SK-N-SH treated with all-trans-retinoic acid at 6 μM for 48 hours (cell line): ENCODE measurements around the gene IFIT1B.

ENCODE experiments used
- ATAC-seq: fragments of 200-7000 bp; cut with Tn5 transposase; 3 replicates; pipeline ENCODE4 v1.9.1; 2020; ENCODE audit warnings: mild to moderate bottlenecking, moderate library complexity
- ARNTL ChIP-seq: fragments of 450-650 bp; formaldehyde crosslinking; IDR thresholded peaks from 2 replicates; pipeline ENCODE4 v1.5.0; 2020; ENCODE audit warnings: low read depth, mild to moderate bottlenecking, moderate library complexity, borderline replicate concordance
- BACH2 ChIP-seq: fragments of 250-450 bp; sonication (Bioruptor Pico); IDR thresholded peaks from 2 replicates; pipeline ENCODE4 v1.9.0; 2021; ENCODE audit warnings: mild to moderate bottlenecking, borderline replicate concordance
- CREB5 ChIP-seq: fragments of 250-450 bp; sonication (Bioruptor Pico); IDR thresholded peaks from 2 replicates; pipeline ENCODE4 v1.5.1; 2020; ENCODE audit warnings: low read depth, mild to moderate bottlenecking, moderate library complexity
- CSDC2 ChIP-seq: fragments of 250-450 bp; sonication (Bioruptor Pico); IDR thresholded peaks from 2 replicates; pipeline ENCODE4 v1.5.0; 2020; ENCODE audit warnings: mild to moderate bottlenecking, moderate library complexity
- CSRNP3 ChIP-seq: fragments of 250-450 bp; sonication (Bioruptor Pico); IDR thresholded peaks from 2 replicates; pipeline ENCODE4 v1.5.1; 2021; ENCODE audit warnings: mild to moderate bottlenecking, moderate library complexity
- ESRRG ChIP-seq: fragments of 250-450 bp; sonication (Bioruptor Pico); IDR thresholded peaks from 2 replicates; pipeline ENCODE4 v1.6.1; 2021; ENCODE audit warnings: mild to moderate bottlenecking
- GLIS3 ChIP-seq: fragments of 250-450 bp; sonication (Bioruptor Pico); IDR thresholded peaks from 2 replicates; pipeline ENCODE4 v1.5.0; 2020; ENCODE audit warnings: mild to moderate bottlenecking, moderate library complexity
- ISL1 ChIP-seq: fragments of 250-450 bp; sonication (Bioruptor Pico); IDR thresholded peaks from 2 replicates; pipeline ENCODE4 v2.1.2; 2022; ENCODE audit warnings: mild to moderate bottlenecking, moderate library complexity
- OSR1 ChIP-seq: fragments of 250-450 bp; sonication (Bioruptor Pico); IDR thresholded peaks from 2 replicates; pipeline ENCODE4 v1.8.0; 2022; ENCODE audit warnings: moderate library complexity, mild to moderate bottlenecking, inconsistent platforms
- PATZ1 ChIP-seq: fragments of 250-450 bp; sonication (Bioruptor Pico); IDR thresholded peaks from 2 replicates; pipeline ENCODE4 v1.8.0; 2020; ENCODE audit warnings: mild to moderate bottlenecking, moderate library complexity, borderline replicate concordance
- POU6F1 ChIP-seq: fragments of 250-450 bp; sonication (Bioruptor Pico); IDR thresholded peaks from 2 replicates; pipeline ENCODE4 v1.8.0; 2021; ENCODE audit warnings: low read depth, mild to moderate bottlenecking, moderate library complexity, borderline replicate concordance
- PPARA ChIP-seq: fragments of 250-450 bp; sonication (Bioruptor Pico); IDR thresholded peaks from 2 replicates; pipeline ENCODE4 v1.5.0; 2020; ENCODE audit warnings: mild to moderate bottlenecking, borderline replicate concordance
- RARB ChIP-seq: fragments of 250-450 bp; sonication (Bioruptor Pico); IDR thresholded peaks from 2 replicates; pipeline ENCODE4 v1.8.0; 2021; ENCODE audit warnings: mild to moderate bottlenecking, moderate library complexity
- SNAI2 ChIP-seq: fragments of 250-450 bp; sonication (Bioruptor Pico); IDR thresholded peaks from 2 replicates; pipeline ENCODE4 v1.5.0; 2020; ENCODE audit warnings: mild to moderate bottlenecking, moderate library complexity
- TOX ChIP-seq: fragments of 250-450 bp; sonication (Bioruptor Pico); IDR thresholded peaks from 2 replicates; pipeline ENCODE4 v1.8.0; 2021; ENCODE audit warnings: mild to moderate bottlenecking, moderate library complexity, borderline replicate concordance
- TSHZ2 ChIP-seq: fragments of 250-450 bp; sonication (Bioruptor Pico); IDR thresholded peaks from 2 replicates; pipeline ENCODE4 v1.5.0; 2020; ENCODE audit warnings: mild to moderate bottlenecking, moderate library complexity
- ZC3H10 ChIP-seq: fragments of 250-450 bp; sonication (Bioruptor Pico); IDR thresholded peaks from 2 replicates; pipeline ENCODE4 v1.5.1; 2021; ENCODE audit warnings: mild to moderate bottlenecking, moderate library complexity
- ZFP3 ChIP-seq: fragments of 250-450 bp; sonication (Bioruptor Pico); IDR thresholded peaks from 2 replicates; pipeline ENCODE4 v1.5.0; 2020; ENCODE audit warnings: mild to moderate bottlenecking, moderate library complexity
- ZFP30 ChIP-seq: fragments of 450-650 bp; formaldehyde crosslinking; IDR thresholded peaks from 2 replicates; pipeline ENCODE4 v1.5.0; 2022; ENCODE audit warnings: mild to moderate bottlenecking, moderate library complexity
- ZNF565 ChIP-seq: fragments of 450-650 bp; formaldehyde crosslinking; conservative IDR thresholded peaks from 2 replicates; pipeline ENCODE4 v1.5.0; 2020; ENCODE audit warnings: low read depth, mild to moderate bottlenecking, moderate library complexity
- ZNF70 ChIP-seq: fragments of 450-650 bp; formaldehyde crosslinking; IDR thresholded peaks from 2 replicates; pipeline ENCODE4 v1.5.0; 2020; ENCODE audit warnings: mild to moderate bottlenecking, moderate library complexity
- ZNF8 ChIP-seq: fragments of 450-650 bp; formaldehyde crosslinking; IDR thresholded peaks from 2 replicates; pipeline ENCODE4 v1.5.0; 2020; ENCODE audit warnings: mild to moderate bottlenecking, moderate library complexity

Gene IFIT1B

GRCh38 chr10:89392974-89393373, 15.1 kb downstream of the IFIT1B start:
- peak; percentile 78 for ATAC-seq
- TF ChIP-seq BACH2 (no peak), ZNF70 (no peak), ZNF565 (CRISPR knock-in tag) (no peak), TSHZ2 (CRISPR knock-in tag) (no peak), PPARA (CRISPR knock-in tag) (no peak), ZC3H10 (CRISPR knock-in tag) (no peak), ISL1 (CRISPR knock-in tag) (no peak), ESRRG (CRISPR knock-in tag) (no peak), CSRNP3 (CRISPR knock-in tag) (no peak), ARNTL (CRISPR knock-in tag) (no peak), ZNF8 (no peak), TOX (CRISPR knock-in tag) (no peak), OSR1 (CRISPR knock-in tag) (no peak), PATZ1 (CRISPR knock-in tag) (no peak), GLIS3 (CRISPR knock-in tag) (no peak)
- TF ChIP-seq, all 23 proteins: peak for 0

- no peak for ATAC-seq
- TF ChIP-seq POU6F1 (no peak), ZFP3 (CRISPR knock-in tag) (no peak), CREB5 (CRISPR knock-in tag) (no peak), ESRRG (CRISPR knock-in tag) (no peak), RARB (CRISPR knock-in tag) (no peak), BACH2 (no peak), ISL1 (CRISPR knock-in tag) (no peak), CSRNP3 (CRISPR knock-in tag) (no peak), TOX (CRISPR knock-in tag) (no peak), PATZ1 (CRISPR knock-in tag) (no peak), TSHZ2 (CRISPR knock-in tag) (no peak), ZFP30 (CRISPR knock-in tag) (no peak), ZNF8 (no peak), SNAI2 (no peak), PPARA (CRISPR knock-in tag) (no peak), OSR1 (CRISPR knock-in tag) (no peak), GLIS3 (CRISPR knock-in tag) (no peak), CSDC2 (CRISPR knock-in tag) (no peak)
- TF ChIP-seq, all 23 proteins: peak for 0
These were observed 16.0 kb downstream of the IFIT1B start for GRCh38 chr10:89393898-89394297.
